Caco-2 (cell line): Measurements from ENCODE around the gene ATRIP. TPM values are rescaled to one million over a fixed set of nuclear protein-coding genes. Genes with fewer than 3 reads are reported as not detected.

Experiments used
- BruUV-seq: library from RNA; stranded (reverse); fragments of 400-500 nt; replicated peaks from 2 replicates; lab custom pipeline; 2021; lab: Mats Ljungman, UMichigan
- CTCF ChIA-PET: fragments of 300-600 bp; sonication (Branson Sonifier 250); formaldehyde crosslinking; loops from one replicate; lab custom pipeline; 2022; ENCODE audit warnings: antibody characterized with exemption; lab: Charles Lee
- POLR2A ChIA-PET: fragments of 300-600 bp; sonication (Branson Sonifier 250); formaldehyde crosslinking; loops from one replicate; lab custom pipeline; 2022; ENCODE audit warnings: antibody characterized with exemption; lab: Charles Lee
- DNase-seq, 2 experiments: peaks; one replicate each; pipeline versions ENCODE4 v3.0.0 to v3.0.0-alpha.2; 2020 to 2022
- H3K27me3 ChIP-seq: replicated peaks from 2 replicates; pipeline ENCODE4 v1.6.0; 2011; ENCODE audit warnings: low read length; ENCODE audit not compliant: control insufficient read depth, insufficient read depth
- H3K36me3 ChIP-seq: 2 replicates; pipeline ENCODE4 v1.5.1; 2011; ENCODE audit warnings: low read length; ENCODE audit not compliant: control insufficient read depth, insufficient read depth
- H3K4me1 ChIP-seq: fragments of 250-450 bp; sonication (Bioruptor Pico); 2 replicates; pipeline ENCODE4 v1.5.1; 2020; ENCODE audit warnings: mild to moderate bottlenecking
- H3K4me3 ChIP-seq: 2 replicates; pipeline ENCODE4 v1.5.1; 2011; ENCODE audit warnings: low read depth, mild to moderate bottlenecking, control low read depth, low read length
- H3K9me3 ChIP-seq: fragments of 250-450 bp; sonication (Bioruptor Pico); 2 replicates; pipeline ENCODE4 v1.5.1; 2020; ENCODE audit warnings: mild to moderate bottlenecking, moderate library complexity
- H3K27ac Mint-ChIP-seq: one replicate; pipeline ENCODE4 v1.8.0; 2022; ENCODE audit warnings: mixed read lengths; ENCODE audit not compliant: unreplicated experiment
- H3K27me3 Mint-ChIP-seq: one replicate; pipeline ENCODE4 v1.8.0; 2022; ENCODE audit warnings: mixed read lengths; ENCODE audit not compliant: insufficient read depth, unreplicated experiment
- H3K36me3 Mint-ChIP-seq: one replicate; pipeline ENCODE4 v1.8.0; 2022; ENCODE audit warnings: mild to moderate bottlenecking, mixed read lengths; ENCODE audit not compliant: insufficient read depth, unreplicated experiment
- H3K4me1 Mint-ChIP-seq: one replicate; pipeline ENCODE4 v1.8.0; 2022; ENCODE audit warnings: low read depth, mixed read lengths; ENCODE audit not compliant: unreplicated experiment
- H3K4me3 Mint-ChIP-seq: one replicate; pipeline ENCODE4 v1.8.0; 2022; ENCODE audit warnings: mild to moderate bottlenecking, moderate library complexity, mixed read lengths; ENCODE audit not compliant: unreplicated experiment
- H3K9me3 Mint-ChIP-seq: one replicate; pipeline ENCODE4 v1.8.0; 2022; ENCODE audit warnings: mixed read lengths; ENCODE audit not compliant: unreplicated experiment
- CTCF ChIP-seq, 2 experiments: fragments of 200-600 bp in 1 of 2; IDR thresholded peaks; 1 replicate in 1 of 2; 2 replicates in 1 of 2; pipeline versions ENCODE4 v1.5.1 to v1.8.0; 2011 to 2022; ENCODE audit warnings: antibody characterized with exemption in 1 of 2, control low read depth in 1 of 2, inconsistent platforms in 1 of 2, low read depth in 1 of 2, low read length in 1 of 2, mild to moderate bottlenecking in 1 of 2, moderate library complexity in 1 of 2; ENCODE audit not compliant: insufficient read depth in 1 of 2, severe bottlenecking in 1 of 2, unreplicated experiment in 1 of 2
- intact Hi-C: fragments of 100-400 bp; cut with micrococcal nuclease; formaldehyde crosslinking; loops from one replicate; pipeline ENCODE4 v1.10.0; 2022; ENCODE audit not compliant: unreplicated experiment
- total RNA-seq: library from RNA; stranded (reverse); gene quantifications from 2 replicates; pipeline ENCODE4 v1.2.3, GENCODE V29; 2022

ATRIP gene
- total RNA-seq, 1 experiment from 2014 or later = 15.9 TPM

- no peak for DNase-seq
- Histone ChIP-seq H3K36me3 (no peaks in the 10 kb centered on the region), H3K4me1 (peaks cover 15% of the 10 kb centered on the region), H3K27me3 (no peaks in the 10 kb centered on the region), H3K9me3 (no peaks in the 10 kb centered on the region), H3K4me3 (no peak overlapping the region)
- ChIA-PET CTCF (interaction anchor here (0.8 to 1.0 kb wide), 2 partner anchors 38 kb away, joined by 3 read pairs; no protein-coding TSS in a partner anchor), POLR2A (no interaction called here)
- peaks cover 7% of the 10 kb centered on the region for H3K4me1 Mint-ChIP-seq
- no peak overlapping the region for H3K27ac Mint-ChIP-seq
- peaks cover 6% of the 10 kb centered on the region for H3K36me3 Mint-ChIP-seq
- no TSS peak for BruUV-seq
- intact Hi-C loops = no loop called here
- no peaks in the 10 kb centered on the region for H3K9me3 Mint-ChIP-seq
- H3K4me3 Mint-ChIP-seq = no peak overlapping the region
- H3K27me3 Mint-ChIP-seq = no peaks in the 10 kb centered on the region
- TF ChIP-seq CTCF (IDR thresholded peaks at IDR 0.05; ENCODE audit: insufficient read depth in 1 of 2, low read depth in 1 of 2, low read length in 1 of 2, severe bottlenecking in 1 of 2, unreplicated experiment in 1 of 2) = no peak
Measured at GRCh38 chr3:48511551-48511950, 65.0 kb downstream of the ATRIP start.

- BruUV-seq = no TSS peak
- intact Hi-C loops = no loop called here
- TF ChIP-seq CTCF (IDR thresholded peaks at IDR 0.05; ENCODE audit: insufficient read depth in 1 of 2, low read depth in 1 of 2, low read length in 1 of 2, severe bottlenecking in 1 of 2, unreplicated experiment in 1 of 2) = no peak
- H3K36me3 ChIP-seq = no peaks in the 10 kb centered on the region
- ChIA-PET CTCF (interaction anchor here (0.6 kb wide), 1 partner anchor 13 kb away, joined by 3 read pairs; no protein-coding TSS in a partner anchor), POLR2A (interaction anchor here (0.7 to 1.0 kb wide), 2 partner anchors 41 to 78 kb away, joined by 3 to 6 read pairs; no protein-coding TSS in a partner anchor)
- H3K27ac Mint-ChIP-seq = no peak overlapping the region
- H3K9me3 ChIP-seq = no peaks in the 10 kb centered on the region
- H3K4me3 Mint-ChIP-seq = no peak overlapping the region
- H3K27me3 ChIP-seq = no peaks in the 10 kb centered on the region
- no peaks in the 10 kb centered on the region for H3K36me3 Mint-ChIP-seq
- no peak overlapping the region for H3K4me3 ChIP-seq
- H3K27me3 Mint-ChIP-seq = no peaks in the 10 kb centered on the region
- peaks cover 6% of the 10 kb centered on the region; the same call in 1 of the 2 replicates for H3K4me1 ChIP-seq
- H3K9me3 Mint-ChIP-seq = no peaks in the 10 kb centered on the region
- peak in 1 of 2 experiments; percentile 44 for DNase-seq
- H3K4me1 Mint-ChIP-seq = no peaks in the 10 kb centered on the region
Measured at GRCh38 chr3:48514431-48515227, 68.1 kb downstream of the ATRIP start.

Other genes starting within 250 kb of the ATRIP start
- gene CAMP, start 223.2 kb upstream of the ATRIP start, total RNA-seq = not detected in 2 replicates
- 9.7 and 10.9 TPM in 2 replicates for gene ZNF589, start 205.6 kb upstream of the ATRIP start, total RNA-seq
- 42.3 and 49.2 TPM in 2 replicates for gene NME6, start 145.4 kb upstream of the ATRIP start, total RNA-seq
- gene SPINK8, start 113.1 kb upstream of the ATRIP start, total RNA-seq = not detected in 2 replicates
- gene FBXW12, start 74.5 kb upstream of the ATRIP start, total RNA-seq = 1.7 and 2.3 TPM in 2 replicates
- gene PLXNB1, start 16.7 kb upstream of the ATRIP start, total RNA-seq = 149 and 164 TPM in 2 replicates
- gene CCDC51, start 6.6 kb upstream of the ATRIP start, total RNA-seq = 48.9 and 59.5 TPM in 2 replicates
- 205 and 227 TPM in 2 replicates for gene TMA7, start 6.5 kb upstream of the ATRIP start, total RNA-seq
- 213 and 226 TPM in 2 replicates for gene SHISA5, start 57.4 kb downstream of the ATRIP start, total RNA-seq
- gene PFKFB4, start 110.1 kb downstream of the ATRIP start, total RNA-seq = 11.2 and 14.4 TPM in 2 replicates
- gene UCN2, start 117.0 kb downstream of the ATRIP start, total RNA-seq = 0.54 TPM in 1 of 2 replicates, not detected in the other
- gene COL7A1, start 148.6 kb downstream of the ATRIP start, total RNA-seq = 4.7 and 5.2 TPM in 2 replicates
- gene UQCRC1, start 162.9 kb downstream of the ATRIP start, total RNA-seq = 278 and 283 TPM in 2 replicates
- not detected in 2 replicates for gene TMEM89, start 175.0 kb downstream of the ATRIP start, total RNA-seq
- 54.7 and 59.4 TPM in 2 replicates for gene SLC26A6, start 188.7 kb downstream of the ATRIP start, total RNA-seq
- 35.4 and 39.0 TPM in 2 replicates for gene CELSR3, start 216.1 kb downstream of the ATRIP start, total RNA-seq
- 30.1 and 30.2 TPM in 2 replicates for gene NCKIPSD, start 239.2 kb downstream of the ATRIP start, total RNA-seq